ENCODE measurements around the gene SMC6.

Gene SMC6

GRCh38 chr2:17719562-17720371 lies 33.8 kb downstream of the SMC6 start:
- in situ Hi-C loops (cut with MboI; ENCODE audit: low sequenced_read_pairs): no loop called here

- in situ Hi-C loops (cut with MboI; ENCODE audit: low sequenced_read_pairs): no loop called here
These were observed 34.9 kb downstream of the SMC6 start for GRCh38 chr2:17718689-17719088.

- in situ Hi-C loops (cut with MboI; ENCODE audit: low sequenced_read_pairs): no loop called here
These were observed 35.9 kb downstream of the SMC6 start for GRCh38 chr2:17717666-17718065.

GRCh38 chr2:17713291-17713690 lies 40.3 kb downstream of the SMC6 start:
- in situ Hi-C loops (cut with MboI; ENCODE audit: low sequenced_read_pairs): no loop called here

GRCh38 chr2:17710547-17711248 lies 42.9 kb downstream of the SMC6 start:
- in situ Hi-C loops (cut with MboI; ENCODE audit: low sequenced_read_pairs): no loop called here

GRCh38 chr2:17709897-17710296 lies 43.7 kb downstream of the SMC6 start:
- in situ Hi-C loops (cut with MboI; ENCODE audit: low sequenced_read_pairs): no loop called here

GRCh38 chr2:17708501-17708900 lies 45.1 kb downstream of the SMC6 start:
- in situ Hi-C loops (cut with MboI; ENCODE audit: low sequenced_read_pairs): no loop called here

- in situ Hi-C loops (cut with MboI; ENCODE audit: low sequenced_read_pairs): no loop called here
These were observed 46.8 kb downstream of the SMC6 start for GRCh38 chr2:17706845-17707244.

- in situ Hi-C loops (cut with MboI; ENCODE audit: low sequenced_read_pairs): no loop called here
These were observed 62.8 kb downstream of the SMC6 start for GRCh38 chr2:17690776-17691175.

- in situ Hi-C loops (cut with MboI; ENCODE audit: low sequenced_read_pairs): no loop called here
These were observed 64.6 kb downstream of the SMC6 start for GRCh38 chr2:17689010-17689409.

GRCh38 chr2:17688600-17688999 lies 65.0 kb downstream of the SMC6 start:
- in situ Hi-C loops (cut with MboI; ENCODE audit: low sequenced_read_pairs): no loop called here

- in situ Hi-C loops (cut with MboI; ENCODE audit: low sequenced_read_pairs): no loop called here
These were observed 69.6 kb downstream of the SMC6 start for GRCh38 chr2:17683981-17684380.

GRCh38 chr2:17682098-17682857 lies 71.3 kb downstream of the SMC6 start:
- in situ Hi-C loops (cut with MboI; ENCODE audit: low sequenced_read_pairs): no loop called here

- in situ Hi-C loops (cut with MboI; ENCODE audit: low sequenced_read_pairs): no loop called here
These were observed 73.5 kb downstream of the SMC6 start for GRCh38 chr2:17680119-17680518.

GRCh38 chr2:17674817-17675216 lies 78.8 kb downstream of the SMC6 start:
- in situ Hi-C loops (cut with MboI; ENCODE audit: low sequenced_read_pairs): no loop called here

GRCh38 chr2:17672583-17673317 lies 80.9 kb downstream of the SMC6 start:
- in situ Hi-C loops (cut with MboI; ENCODE audit: low sequenced_read_pairs): no loop called here

- in situ Hi-C loops (cut with MboI; ENCODE audit: low sequenced_read_pairs): no loop called here
These were observed 85.7 kb downstream of the SMC6 start for GRCh38 chr2:17667898-17668297.

- in situ Hi-C loops (cut with MboI; ENCODE audit: low sequenced_read_pairs): no loop called here
These were observed 89.1 kb downstream of the SMC6 start for GRCh38 chr2:17664534-17664933.

GRCh38 chr2:17662723-17663122 lies 90.9 kb downstream of the SMC6 start:
- in situ Hi-C loops (cut with MboI; ENCODE audit: low sequenced_read_pairs): no loop called here

GRCh38 chr2:17661460-17661859 lies 92.2 kb downstream of the SMC6 start:
- in situ Hi-C loops (cut with MboI; ENCODE audit: low sequenced_read_pairs): no loop called here

GRCh38 chr2:17660219-17660618 lies 93.4 kb downstream of the SMC6 start:
- in situ Hi-C loops (cut with MboI; ENCODE audit: low sequenced_read_pairs): no loop called here
